Measurements from ENCODE around the gene AKR1D1. TPM values are rescaled to one million over a fixed set of nuclear protein-coding genes. Genes with fewer than 3 reads are reported as not detected.
"Not testable (repeated sequence)": the region's sequence is repeated elsewhere in the genome, so short reads cannot be mapped to it uniquely, and the experiment has no call there.

Gene AKR1D1
- total RNA-seq, 2 experiments from 2014 or later = not detected

DNA sequence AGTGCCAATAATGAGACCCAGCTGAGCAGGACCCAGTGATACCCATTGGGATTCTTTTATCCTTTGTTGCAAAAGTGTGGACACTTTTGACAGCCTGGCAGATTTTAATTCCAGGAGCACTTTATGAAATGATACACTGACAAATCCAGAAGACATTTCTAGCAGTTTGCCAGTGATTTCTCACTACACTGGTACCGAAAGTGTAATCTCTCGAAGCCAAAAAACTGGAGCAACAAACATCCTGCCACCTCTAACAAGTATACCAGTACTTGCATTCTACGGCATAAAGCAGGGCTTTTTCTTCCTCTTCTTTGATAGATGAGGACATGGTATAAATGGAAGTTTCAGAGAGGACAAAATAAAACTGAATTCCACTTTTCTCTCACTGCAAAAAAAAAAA, 28.4 kb upstream of the AKR1D1 start:
- DNase-seq = no peak
- CTCF ChIA-PET = no interaction called here
- H3K4me3 Mint-ChIP-seq = no peak overlapping the region
- H3K4me1 Mint-ChIP-seq (ENCODE audit: low read depth) = no peaks in the 10 kb centered on the region
- peaks cover 5% of the 10 kb centered on the region for H3K9me3 Mint-ChIP-seq
- H3K36me3 Mint-ChIP-seq (ENCODE audit: low read depth) = no peaks in the 10 kb centered on the region
- intact Hi-C loops (cut with micrococcal nuclease) = no loop called here
- ATAC-seq = no peak
- H3K27me3 Mint-ChIP-seq = peaks cover 15% of the 10 kb centered on the region
- POLR2A ChIA-PET = no interaction called here
- no peak overlapping the region for H3K27ac Mint-ChIP-seq
- TF ChIP-seq, protein P1, sequence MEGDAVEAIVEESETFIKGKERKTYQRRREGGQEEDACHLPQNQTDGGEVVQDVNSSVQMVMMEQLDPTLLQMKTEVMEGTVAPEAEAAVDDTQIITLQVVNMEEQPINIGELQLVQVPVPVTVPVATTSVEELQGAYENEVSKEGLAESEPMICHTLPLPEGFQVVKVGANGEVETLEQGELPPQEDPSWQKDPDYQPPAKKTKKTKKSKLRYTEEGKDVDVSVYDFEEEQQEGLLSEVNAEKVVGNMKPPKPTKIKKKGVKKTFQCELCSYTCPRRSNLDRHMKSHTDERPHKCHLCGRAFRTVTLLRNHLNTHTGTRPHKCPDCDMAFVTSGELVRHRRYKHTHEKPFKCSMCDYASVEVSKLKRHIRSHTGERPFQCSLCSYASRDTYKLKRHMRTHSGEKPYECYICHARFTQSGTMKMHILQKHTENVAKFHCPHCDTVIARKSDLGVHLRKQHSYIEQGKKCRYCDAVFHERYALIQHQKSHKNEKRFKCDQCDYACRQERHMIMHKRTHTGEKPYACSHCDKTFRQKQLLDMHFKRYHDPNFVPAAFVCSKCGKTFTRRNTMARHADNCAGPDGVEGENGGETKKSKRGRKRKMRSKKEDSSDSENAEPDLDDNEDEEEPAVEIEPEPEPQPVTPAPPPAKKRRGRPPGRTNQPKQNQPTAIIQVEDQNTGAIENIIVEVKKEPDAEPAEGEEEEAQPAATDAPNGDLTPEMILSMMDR (IDR thresholded peaks at IDR 0.05) = no peak

DNA sequence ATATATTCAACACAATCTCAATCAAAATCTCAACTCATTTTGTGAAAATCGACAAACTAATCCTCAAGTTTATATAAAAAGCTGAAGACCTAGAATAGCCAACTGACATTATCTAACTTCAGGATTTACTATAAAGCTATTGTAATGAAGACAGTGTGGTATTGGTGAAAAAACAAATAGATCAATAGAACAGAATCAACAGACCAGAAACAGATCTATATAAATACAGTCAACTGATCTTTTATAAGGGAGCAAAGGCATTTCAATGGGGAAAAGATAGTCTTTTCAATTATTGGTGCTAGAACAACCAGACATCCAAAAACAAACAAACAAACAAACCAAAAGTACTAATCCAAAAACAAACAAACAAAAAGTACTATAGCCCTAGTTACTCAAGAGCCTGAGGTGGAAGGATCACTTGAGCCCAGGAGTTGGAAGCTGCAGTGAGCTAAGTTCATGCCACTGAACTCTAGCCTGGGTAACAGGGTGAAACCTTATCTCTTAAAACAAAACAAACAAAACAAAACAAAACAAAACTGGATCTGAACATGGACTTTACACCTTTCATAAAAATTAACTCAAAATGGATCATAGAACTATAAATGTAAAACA, 26.6 kb upstream of the AKR1D1 start:
- peaks cover 13% of the 10 kb centered on the region for H3K27me3 Mint-ChIP-seq
- ChIA-PET CTCF (no interaction called here), POLR2A (no interaction called here)
- no peaks in the 10 kb centered on the region for H3K4me1 Mint-ChIP-seq (ENCODE audit: low read depth)
- H3K9me3 Mint-ChIP-seq = peaks cover 5% of the 10 kb centered on the region
- no peak overlapping the region for H3K4me3 Mint-ChIP-seq
- intact Hi-C loops (cut with micrococcal nuclease) = no loop called here
- no peak overlapping the region for H3K27ac Mint-ChIP-seq
- DNase-seq (no peak), ATAC-seq (no peak)
- H3K36me3 Mint-ChIP-seq (ENCODE audit: low read depth) = no peaks in the 10 kb centered on the region
- TF ChIP-seq, protein P1 (IDR thresholded peaks at IDR 0.05) = no peak

DNA sequence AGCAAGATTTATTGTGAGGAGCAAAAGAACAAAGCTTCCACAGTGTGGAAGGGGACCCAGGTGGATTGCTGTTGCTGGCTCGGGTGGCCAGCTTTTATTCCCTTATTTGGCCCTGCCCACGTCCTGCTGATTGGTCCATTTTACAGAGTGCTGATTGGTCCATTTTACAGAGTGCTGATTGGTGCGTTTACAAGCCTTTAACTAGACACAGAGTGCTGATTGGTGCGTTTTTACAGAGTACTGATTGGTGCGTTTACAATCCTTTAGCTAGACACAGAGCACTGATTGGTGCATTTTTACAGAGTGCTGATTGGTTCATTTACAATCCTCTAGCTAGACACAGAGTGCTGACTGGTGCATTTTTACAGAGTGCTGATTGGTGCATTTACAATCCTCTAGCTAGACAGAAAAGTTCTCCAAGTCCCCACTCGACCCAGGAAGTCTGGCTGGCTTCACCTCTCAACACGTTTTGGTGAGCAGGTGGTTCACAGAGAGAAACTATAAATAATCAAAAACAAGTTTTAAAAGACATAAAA, 24.5 kb upstream of the AKR1D1 start:
- not testable (repeated sequence) for ATAC-seq

DNA sequence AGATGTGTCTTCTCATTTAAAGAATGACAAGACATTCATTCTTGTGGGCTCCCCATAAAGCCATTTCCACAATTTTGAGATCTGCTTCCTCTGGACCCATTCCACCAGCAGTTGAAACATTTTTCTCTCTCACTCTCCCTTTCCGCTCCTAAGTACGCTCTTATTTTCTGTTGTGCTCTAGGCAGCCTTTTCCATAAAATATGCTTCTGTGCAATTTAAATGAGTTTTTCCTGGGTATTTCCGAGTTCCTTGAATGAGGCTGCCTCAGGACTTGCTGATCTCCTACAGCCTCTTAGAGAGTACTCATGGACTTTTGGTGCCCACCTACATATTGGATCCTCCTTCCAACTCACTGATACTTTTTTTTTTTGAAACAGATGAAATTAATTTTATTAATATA, 23.6 kb upstream of the AKR1D1 start:
- POLR2A ChIA-PET = no interaction called here
- Mint-ChIP-seq H3K36me3 (ENCODE audit: low read depth) (no peaks in the 10 kb centered on the region), H3K27ac (no peak overlapping the region), H3K4me3 (no peak overlapping the region), H3K4me1 (ENCODE audit: low read depth) (no peaks in the 10 kb centered on the region), H3K27me3 (peaks cover 8% of the 10 kb centered on the region), H3K9me3 (peaks cover 5% of the 10 kb centered on the region)
- CTCF ChIA-PET = no interaction called here
- ATAC-seq (no peak), DNase-seq (no peak)
- intact Hi-C loops (cut with micrococcal nuclease) = no loop called here
- TF ChIP-seq, protein P1 (IDR thresholded peaks at IDR 0.05) = no peak

More for the DNA sequence above, 24.5 kb upstream of the AKR1D1 start:
- H3K36me3 Mint-ChIP-seq (ENCODE audit: low read depth); CTCF ChIA-PET; H3K27me3 Mint-ChIP-seq; DNase-seq; H3K4me3 Mint-ChIP-seq; H3K27ac Mint-ChIP-seq; intact Hi-C loops (cut with micrococcal nuclease); POLR2A ChIA-PET; H3K4me1 Mint-ChIP-seq (ENCODE audit: low read depth); H3K9me3 Mint-ChIP-seq: not testable (repeated sequence)

DNA sequence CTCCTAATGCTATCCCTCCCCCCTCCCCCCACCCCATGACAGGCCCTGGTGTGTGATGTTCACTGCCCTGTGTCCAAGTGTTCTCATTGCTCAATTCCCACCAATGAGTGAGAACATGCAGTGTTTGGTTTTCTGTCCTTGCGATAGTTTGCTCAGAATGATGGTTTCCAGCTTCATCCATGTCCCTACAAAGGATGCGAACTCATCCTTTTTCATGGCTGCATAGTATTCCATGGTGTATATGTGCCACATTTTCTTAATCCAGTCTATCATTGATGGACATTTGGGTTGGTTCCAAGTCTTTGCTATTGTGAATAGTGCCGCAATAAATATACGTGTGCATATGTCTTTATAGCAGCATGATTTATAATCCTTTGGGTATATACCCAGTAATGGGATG, 20.6 kb upstream of the AKR1D1 start:
- intact Hi-C loops (cut with micrococcal nuclease); ATAC-seq; H3K27ac Mint-ChIP-seq; H3K36me3 Mint-ChIP-seq (ENCODE audit: low read depth); CTCF ChIA-PET; H3K27me3 Mint-ChIP-seq; H3K9me3 Mint-ChIP-seq; H3K4me1 Mint-ChIP-seq (ENCODE audit: low read depth); POLR2A ChIA-PET; H3K4me3 Mint-ChIP-seq; DNase-seq: not testable (repeated sequence)

DNA sequence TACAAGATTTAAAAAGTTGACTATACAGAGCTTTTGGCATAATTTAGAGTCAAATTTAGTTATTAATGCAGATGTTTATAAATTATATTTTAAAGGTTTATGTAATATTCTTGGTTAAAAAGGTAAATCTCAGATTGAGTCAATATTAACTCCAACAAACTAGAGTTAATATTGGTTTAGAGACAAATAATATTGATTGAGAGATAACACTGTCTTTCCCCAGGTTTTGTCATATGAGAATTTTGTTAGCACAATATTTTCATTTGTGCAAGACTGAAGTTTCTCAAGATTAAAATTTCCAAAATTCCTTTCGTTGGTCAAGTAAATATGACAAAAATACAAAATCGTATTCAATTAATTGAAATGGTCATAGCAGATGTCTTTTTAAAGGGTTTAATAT, 12.9 kb upstream of the AKR1D1 start:
- TF ChIP-seq, protein P1 (IDR thresholded peaks at IDR 0.05) = no peak
- ChIA-PET CTCF (no interaction called here), POLR2A (no interaction called here)
- Mint-ChIP-seq H3K27ac (no peak overlapping the region), H3K27me3 (peaks cover 10% of the 10 kb centered on the region), H3K36me3 (ENCODE audit: low read depth) (no peaks in the 10 kb centered on the region), H3K4me1 (ENCODE audit: low read depth) (no peaks in the 10 kb centered on the region), H3K9me3 (no peaks in the 10 kb centered on the region), H3K4me3 (no peak overlapping the region)
- no peak for DNase-seq
- intact Hi-C loops (cut with micrococcal nuclease) = no loop called here
- ATAC-seq = no peak

All from activated CD8-positive, alpha-beta T cell treated with anti-CD3 and anti-CD28 coated beads for 36 hours (primary cell).